CD4-positive, CD25-positive, alpha-beta regulatory T cell (primary cell): ENCODE results near the gene FADS6. TPM values are rescaled to one million over a fixed set of nuclear protein-coding genes. Genes with fewer than 3 reads are reported as not detected.

Experiments
- ATAC-seq, 2 donors: fragments of 150-1000 bp; cut with Tn5 transposase; one replicate each; pipeline ENCODE4 v1.10.0; 2021; ENCODE audit warnings: low read depth in 2 of 2, moderate number of reproducible peaks in 2 of 2, moderate library complexity in 1 of 2
- DNase-seq, 3 donors: peaks; one replicate each; pipeline versions ENCODE4 v3.0.0 to v3.0.0-alpha.2; 2012 to 2022; ENCODE audit warnings: mixed read lengths in 1 of 3
- H3K27ac ChIP-seq: one replicate; pipeline ENCODE4 v1.7.0; 2013; ENCODE audit warnings: mild to moderate bottlenecking, low read length; ENCODE audit not compliant: insufficient read depth, poor library complexity, severe bottlenecking
- H3K27me3 ChIP-seq: one replicate; pipeline ENCODE4 v1.7.0; 2013; ENCODE audit warnings: low read length; ENCODE audit not compliant: control insufficient read depth, insufficient read depth
- H3K36me3 ChIP-seq: one replicate; pipeline ENCODE4 v1.7.0; 2013; ENCODE audit warnings: mild to moderate bottlenecking, low read length, moderate library complexity; ENCODE audit not compliant: control insufficient read depth, insufficient read depth
- H3K4me1 ChIP-seq: 2 replicates; pipeline ENCODE4 v1.7.0; 2013; ENCODE audit warnings: mild to moderate bottlenecking, low read length; ENCODE audit not compliant: insufficient read depth, control insufficient read depth, poor library complexity, severe bottlenecking
- H3K4me3 ChIP-seq: one replicate; pipeline ENCODE4 v1.7.0; 2013; ENCODE audit warnings: low read depth, mild to moderate bottlenecking, low read length, moderate library complexity
- H3K9me3 ChIP-seq, 2 experiments: 1 replicate in 1 of 2; 2 replicates in 1 of 2; pipeline ENCODE4 v1.7.0; 2013; ENCODE audit warnings: low read length in 2 of 2, mild to moderate bottlenecking in 1 of 2, moderate library complexity in 1 of 2; ENCODE audit not compliant: control insufficient read depth in 2 of 2
- H3K27ac Mint-ChIP-seq, 3 donors: one replicate each; pipeline ENCODE4 v1.8.0; 2020 to 2022; ENCODE audit warnings: mild to moderate bottlenecking in 3 of 3, mixed read lengths in 3 of 3, moderate library complexity in 2 of 3
- H3K27me3 Mint-ChIP-seq: one replicate; pipeline ENCODE4 v1.8.0; 2022; ENCODE audit warnings: mild to moderate bottlenecking, mixed read lengths
- H3K36me3 Mint-ChIP-seq: one replicate; pipeline ENCODE4 v1.8.0; 2020; ENCODE audit warnings: mixed read lengths
- H3K4me1 Mint-ChIP-seq, 4 donors: one replicate each; pipeline ENCODE4 v1.8.0; 2020 to 2022; ENCODE audit warnings: mixed read lengths in 4 of 4, mild to moderate bottlenecking in 1 of 4
- H3K4me3 Mint-ChIP-seq, 4 donors: one replicate each; pipeline ENCODE4 v1.8.0; 2020 to 2022; ENCODE audit warnings: mild to moderate bottlenecking in 4 of 4, mixed read lengths in 4 of 4, moderate library complexity in 3 of 4
- H3K9me3 Mint-ChIP-seq, 7 donors: one replicate each; pipeline ENCODE4 v1.8.0; 2020 to 2022; ENCODE audit warnings: mixed read lengths in 7 of 7, mild to moderate bottlenecking in 3 of 7, moderate library complexity in 2 of 7
- polyA plus RNA-seq, 4 donors: library from polyadenylated mRNA; unstranded; fragments of 300-500 nt; fragmentation: Illumina TruSeq; gene quantifications; one replicate each; pipeline ENCODE4 v1.2.3, GENCODE V29; 2021
- total RNA-seq: library from RNA; stranded (reverse); gene quantifications from one replicate; pipeline ENCODE4 v1.2.3, GENCODE V29; 2022

FADS6 gene
- total and polyA plus RNA-seq, 5 donors from 2014 or later = not detected

- no peak for DNase-seq
Observed at GRCh38 chr17:74832421-74832820, 61.0 kb downstream of the FADS6 start.

GRCh38 chr17:74831444-74832146, 61.8 kb downstream of the FADS6 start:
- no peaks in the 10 kb centered on the region for H3K9me3 Mint-ChIP-seq
- H3K4me3 Mint-ChIP-seq = no peak overlapping the region
- peak overlapping the region in 1 of 3 donors; percentile 83 for H3K27ac Mint-ChIP-seq
- Histone ChIP-seq H3K9me3 (no peaks in the 10 kb centered on the region), H3K4me3 (no peak overlapping the region), H3K4me1 (no peaks in the 10 kb centered on the region), H3K27ac (no peak overlapping the region), H3K36me3 (peaks cover 11% of the 10 kb centered on the region), H3K27me3 (no peaks in the 10 kb centered on the region)
- DNase-seq (no peak), ATAC-seq (no peak)
- H3K36me3 Mint-ChIP-seq = peaks cover 22% of the 10 kb centered on the region
- H3K27me3 Mint-ChIP-seq = no peaks in the 10 kb centered on the region
- no peaks in the 10 kb centered on the region for H3K4me1 Mint-ChIP-seq

More at GRCh38 chr17:74832421-74832820, 61.0 kb downstream of the FADS6 start:
- Histone ChIP-seq H3K36me3 (peaks cover 16% of the 10 kb centered on the region), H3K27ac (no peak overlapping the region), H3K4me1 (no peaks in the 10 kb centered on the region), H3K9me3 (no peaks in the 10 kb centered on the region), H3K27me3 (no peaks in the 10 kb centered on the region), H3K4me3 (no peak overlapping the region)
- ATAC-seq = no peak
- H3K27ac Mint-ChIP-seq = no peak overlapping the region
- no peak overlapping the region for H3K4me3 Mint-ChIP-seq
- no peaks in the 10 kb centered on the region for H3K27me3 Mint-ChIP-seq
- no peaks in the 10 kb centered on the region for H3K4me1 Mint-ChIP-seq
- peaks cover 26% of the 10 kb centered on the region for H3K36me3 Mint-ChIP-seq
- no peaks in the 10 kb centered on the region for H3K9me3 Mint-ChIP-seq

GRCh38 chr17:74830861-74831260, 62.6 kb downstream of the FADS6 start:
- Mint-ChIP-seq H3K9me3 (no peaks in the 10 kb centered on the region), H3K27me3 (no peaks in the 10 kb centered on the region)
- peaks cover 6% of the 10 kb centered on the region for H3K36me3 ChIP-seq

GRCh38 chr17:74827800-74828199, 65.6 kb downstream of the FADS6 start:
- H3K4me3 ChIP-seq = no peak overlapping the region
- no peaks in the 10 kb centered on the region for H3K9me3 ChIP-seq
- DNase-seq = no peak
- ATAC-seq = no peak
- no peaks in the 10 kb centered on the region for H3K27me3 Mint-ChIP-seq
- no peaks in the 10 kb centered on the region for H3K27me3 ChIP-seq
- no peaks in the 10 kb centered on the region for H3K4me1 ChIP-seq
- H3K36me3 Mint-ChIP-seq = peaks cover 13% of the 10 kb centered on the region
- H3K4me3 Mint-ChIP-seq = no peak overlapping the region
- H3K36me3 ChIP-seq = peaks cover 10% of the 10 kb centered on the region
- no peaks in the 10 kb centered on the region for H3K9me3 Mint-ChIP-seq
- H3K4me1 Mint-ChIP-seq = no peaks in the 10 kb centered on the region
- H3K27ac Mint-ChIP-seq = no peak overlapping the region
- H3K27ac ChIP-seq = no peak overlapping the region

More at GRCh38 chr17:74830861-74831260, 62.6 kb downstream of the FADS6 start:
- no peak for DNase-seq
- Histone ChIP-seq H3K4me1 (no peaks in the 10 kb centered on the region), H3K27me3 (no peaks in the 10 kb centered on the region), H3K4me3 (no peak overlapping the region), H3K27ac (no peak overlapping the region), H3K9me3 (no peaks in the 10 kb centered on the region)
- Mint-ChIP-seq H3K4me3 (no peak overlapping the region), H3K27ac (peak overlapping the region in 1 of 3 donors; percentile 78), H3K4me1 (no peaks in the 10 kb centered on the region), H3K36me3 (peaks cover 15% of the 10 kb centered on the region)
- no peak for ATAC-seq

Other genes starting within 250 kb of the FADS6 start
- gene CD300LF, start 180.7 kb downstream of the FADS6 start, total RNA-seq = 0.52 TPM
- gene CD300LF, start 180.7 kb downstream of the FADS6 start, polyA plus RNA-seq = under 1 TPM in 2 of 4 donors, not detected in 2; 0.19 to 0.21 TPM
- gene RAB37, start 156.4 kb downstream of the FADS6 start, total RNA-seq = 85.5 TPM
- gene RAB37, start 156.4 kb downstream of the FADS6 start, polyA plus RNA-seq = 100 to 1,000 TPM in 2 of 4 donors, 10 to 100 TPM in 2; 75.6 to 159 (median 104) TPM
- 177 TPM for gene NHERF1, start 145.0 kb downstream of the FADS6 start, total RNA-seq
- gene NHERF1, start 145.0 kb downstream of the FADS6 start, polyA plus RNA-seq = 100 to 1,000 TPM; 373 to 453 (median 405) TPM
- 35.4 TPM for gene NAT9, start 117.3 kb downstream of the FADS6 start, total RNA-seq
- gene NAT9, start 117.3 kb downstream of the FADS6 start, polyA plus RNA-seq = 10 to 100 TPM; 16.2 to 22.0 (median 17.7) TPM
- not detected for gene GRIN2C, start 33.7 kb downstream of the FADS6 start, total RNA-seq
- not detected for gene GRIN2C, start 33.7 kb downstream of the FADS6 start, polyA plus RNA-seq
- gene FDXR, start 20.6 kb downstream of the FADS6 start, total RNA-seq = 7.8 TPM
- 10 to 100 TPM in 2 of 4 donors, 1 to 10 TPM in 2; 5.4 to 15.7 (median 10.5) TPM for gene FDXR, start 20.6 kb downstream of the FADS6 start, polyA plus RNA-seq
- gene USH1G, start 29.6 kb upstream of the FADS6 start, total RNA-seq = not detected
- not detected for gene USH1G, start 29.6 kb upstream of the FADS6 start, polyA plus RNA-seq
- not detected for gene OTOP2, start 30.6 kb upstream of the FADS6 start, total RNA-seq
- gene OTOP2, start 30.6 kb upstream of the FADS6 start, polyA plus RNA-seq = not detected
- not detected for gene OTOP3, start 42.3 kb upstream of the FADS6 start, total RNA-seq
- gene OTOP3, start 42.3 kb upstream of the FADS6 start, polyA plus RNA-seq = not detected
- gene HID1, start 79.1 kb upstream of the FADS6 start, total RNA-seq = 5.6 TPM
- gene HID1, start 79.1 kb upstream of the FADS6 start, polyA plus RNA-seq = 1 to 10 TPM; 1.4 to 2.7 (median 2.4) TPM
- not detected for gene CDR2L, start 94.0 kb upstream of the FADS6 start, total RNA-seq
- gene CDR2L, start 94.0 kb upstream of the FADS6 start, polyA plus RNA-seq = under 1 TPM in 2 of 4 donors, not detected in 2; 0.05 to 0.09 TPM
- 25.7 TPM for gene MRPL58, start 119.0 kb upstream of the FADS6 start, total RNA-seq
- 10 to 100 TPM; 64.0 to 95.8 (median 74.6) TPM for gene MRPL58, start 119.0 kb upstream of the FADS6 start, polyA plus RNA-seq
- 139 TPM for gene ATP5PD, start 153.3 kb upstream of the FADS6 start, total RNA-seq
- gene ATP5PD, start 153.3 kb upstream of the FADS6 start, polyA plus RNA-seq = 100 to 1,000 TPM; 410 to 536 (median 467) TPM
- 23.4 TPM for gene KCTD2, start 153.6 kb upstream of the FADS6 start, total RNA-seq
- 1 to 10 TPM; 5.8 to 10.0 (median 8.1) TPM for gene KCTD2, start 153.6 kb upstream of the FADS6 start, polyA plus RNA-seq
- 9.3 TPM for gene SLC16A5, start 194.3 kb upstream of the FADS6 start, total RNA-seq
- 1 to 10 TPM; 1.3 to 2.6 (median 2.0) TPM for gene SLC16A5, start 194.3 kb upstream of the FADS6 start, polyA plus RNA-seq
- gene ARMC7, start 216.3 kb upstream of the FADS6 start, total RNA-seq = 12.8 TPM
- gene ARMC7, start 216.3 kb upstream of the FADS6 start, polyA plus RNA-seq = 1 to 10 TPM; 3.1 to 4.6 (median 4.2) TPM
- 31.6 TPM for gene NT5C, start 238.1 kb upstream of the FADS6 start, total RNA-seq
- gene NT5C, start 238.1 kb upstream of the FADS6 start, polyA plus RNA-seq = 10 to 100 TPM; 55.4 to 66.9 (median 57.2) TPM